H1 (cell line): ENCODE measurements around the gene MRFAP1. TPM values are rescaled to one million over a fixed set of nuclear protein-coding genes. Genes with fewer than 3 reads are reported as not detected.
A peak's percentile ranks its signal among the peaks of the same experiment; 100 is the strongest.

Experiments used
- CTCF ChIA-PET: fragments of 300-600 bp; sonication (Branson Sonifier 250); formaldehyde crosslinking; loops from one replicate; lab custom pipeline; 2021; ENCODE audit not compliant: partially characterized antibody; lab: Charles Lee
- POLR2A ChIA-PET: fragments of 300-600 bp; sonication (Branson Sonifier 250); formaldehyde crosslinking; loops from one replicate; lab custom pipeline; 2021; ENCODE audit warnings: inconsistent platforms; ENCODE audit not compliant: partially characterized antibody; lab: Charles Lee
- DNase-seq, 2 experiments: peaks; one replicate each; pipeline versions ENCODE4 v3.0.0 to v3.0.0-alpha.2; 2010 to 2022; ENCODE audit warnings: low spot score in 2 of 2, low read depth in 1 of 2, mixed read lengths in 1 of 2
- FAIRE-seq: peaks from 2 replicates; lab custom pipeline; 2011; peaks lifted over from hg19 to GRCh38; lab: Jason Lieb, UNC
- H2AFZ ChIP-seq: 2 replicates; pipeline ENCODE4 v1.8.1; 2012; ENCODE audit warnings: low read length, inconsistent platforms
- H2AK5ac ChIP-seq: 2 replicates; pipeline ENCODE4 v1.6.1; 2013; ENCODE audit warnings: low read depth, low read length
- H2BK120ac ChIP-seq: replicated peaks from 2 replicates; pipeline ENCODE3; 2013; ENCODE audit warnings: low read depth, low read length, inconsistent platforms
- H2BK12ac ChIP-seq: 2 replicates; pipeline ENCODE4 v1.6.1; 2013; ENCODE audit warnings: low read depth, low read length
- H2BK15ac ChIP-seq: 2 replicates; pipeline ENCODE4 v1.6.1; 2013; ENCODE audit warnings: low read length
- H2BK20ac ChIP-seq: 2 replicates; pipeline ENCODE4 v1.6.1; 2013; ENCODE audit warnings: low read length
- H2BK5ac ChIP-seq: 2 replicates; pipeline ENCODE4 v1.6.1; 2013; ENCODE audit warnings: low read depth, low read length
- H3K14ac ChIP-seq: 2 replicates; pipeline ENCODE4 v1.6.1; 2013; ENCODE audit warnings: inconsistent platforms; ENCODE audit not compliant: insufficient read length
- H3K18ac ChIP-seq: 2 replicates; pipeline ENCODE4 v1.6.1; 2013; ENCODE audit warnings: low read length; ENCODE audit errors: extremely low read depth
- H3K23ac ChIP-seq: 2 replicates; pipeline ENCODE4 v1.6.1; 2013; ENCODE audit warnings: inconsistent platforms; ENCODE audit not compliant: insufficient read length
- H3K23me2 ChIP-seq: 2 replicates; pipeline ENCODE4 v1.6.1; 2013; ENCODE audit warnings: low read depth, low read length
- H3K27ac ChIP-seq: 2 replicates; pipeline ENCODE4 v1.6.1; 2011; ENCODE audit warnings: low read depth, low read length, inconsistent platforms
- H3K27me3 ChIP-seq, 4 experiments: replicated peaks in 1 of 4; 1 replicate in 1 of 4; 2 replicates in 3 of 4; pipeline versions ENCODE4 v1.6.1 to v1.8.1; 2011 to 2013; ENCODE audit warnings: low read length in 3 of 4, mild to moderate bottlenecking in 3 of 4, inconsistent platforms in 2 of 4, mixed read lengths in 2 of 4, moderate library complexity in 1 of 4; ENCODE audit not compliant: control insufficient read depth in 3 of 4, insufficient read depth in 3 of 4; ENCODE audit errors: extremely low read depth in 1 of 4
- H3K36me3 ChIP-seq, 4 experiments: 2 replicates each; pipeline versions ENCODE4 v1.6.1 to v1.8.1; 2011 to 2013; ENCODE audit warnings: mild to moderate bottlenecking in 4 of 4, low read length in 3 of 4, moderate library complexity in 2 of 4, control low read depth in 1 of 4, inconsistent platforms in 1 of 4; ENCODE audit not compliant: insufficient read depth in 4 of 4, control insufficient read depth in 2 of 4
- H3K4ac ChIP-seq: replicated peaks from 2 replicates; pipeline ENCODE3; 2013; ENCODE audit warnings: low read length, low read depth, mixed read lengths, inconsistent platforms; ENCODE audit not compliant: insufficient read length
- H3K4me1 ChIP-seq, 4 experiments: replicated peaks in 1 of 4; 1 replicate in 1 of 4; 2 replicates in 3 of 4; pipeline versions ENCODE4 v1.6.1 to v1.8.1; 2011 to 2013; ENCODE audit warnings: low read length in 3 of 4, inconsistent platforms in 2 of 4, mixed read lengths in 1 of 4; ENCODE audit not compliant: insufficient read depth in 4 of 4, control insufficient read depth in 3 of 4
- H3K4me2 ChIP-seq, 2 experiments: 2 replicates each; pipeline versions ENCODE4 v1.6.1 to v1.8.1; 2011 to 2013; ENCODE audit warnings: low read depth in 2 of 2, low read length in 2 of 2, control low read depth in 1 of 2, inconsistent platforms in 1 of 2, mild to moderate bottlenecking in 1 of 2; ENCODE audit not compliant: insufficient read depth in 1 of 2
- H3K4me3 ChIP-seq, 4 experiments: fragments of 200-600, 300-600 bp in 1 of 4; sonication (generic), shearing (Covaris generic), sonication (Bioruptor Twin) in 1 of 4; 2 replicates each; pipeline versions ENCODE4 v1.5.1 to v1.8.1; 2011 to 2016; ENCODE audit warnings: low read length in 4 of 4, low read depth in 3 of 4, control low read depth in 2 of 4, inconsistent platforms in 2 of 4, mild to moderate bottlenecking in 2 of 4, mixed read lengths in 1 of 4, moderate library complexity in 1 of 4; ENCODE audit not compliant: insufficient read depth in 2 of 4; ENCODE audit errors: extremely low read depth in 1 of 4
- H3K56ac ChIP-seq: replicated peaks from 2 replicates; pipeline ENCODE3; 2013; ENCODE audit warnings: low read depth, mild to moderate bottlenecking, mixed read lengths, low read length, inconsistent platforms; ENCODE audit not compliant: insufficient read length
- H3K79me1 ChIP-seq: 2 replicates; pipeline ENCODE4 v1.6.1; 2013; ENCODE audit warnings: low read depth, low read length, control low read depth
- H3K79me2 ChIP-seq, 2 experiments: 2 replicates each; pipeline versions ENCODE4 v1.6.1 to v1.8.1; 2012 to 2013; ENCODE audit warnings: low read length in 2 of 2, mild to moderate bottlenecking in 2 of 2, inconsistent platforms in 1 of 2; ENCODE audit not compliant: insufficient read depth in 2 of 2, control insufficient read depth in 1 of 2
- H3K9ac ChIP-seq, 4 experiments: replicated peaks in 1 of 4; 1 replicate in 1 of 4; 2 replicates in 3 of 4; pipeline versions ENCODE4 v1.6.1 to v1.8.1; 2011 to 2013; ENCODE audit warnings: low read depth in 3 of 4, low read length in 3 of 4, control low read depth in 2 of 4, mild to moderate bottlenecking in 2 of 4, moderate library complexity in 2 of 4, inconsistent platforms in 1 of 4; ENCODE audit errors: extremely low read depth in 1 of 4
- H3K9me3 ChIP-seq, 2 experiments: 2 replicates each; pipeline versions ENCODE4 v1.6.1 to v1.8.1; 2012 to 2013; ENCODE audit warnings: mild to moderate bottlenecking in 2 of 2, moderate library complexity in 2 of 2, control low read depth in 1 of 2, inconsistent platforms in 1 of 2, low read depth in 1 of 2, low read length in 1 of 2, mixed read lengths in 1 of 2; ENCODE audit not compliant: insufficient read depth in 2 of 2
- H4K20me1 ChIP-seq, 2 experiments: replicated peaks in 1 of 2; 2 replicates each; pipeline versions ENCODE3 to v1.8.1; 2011 to 2013; ENCODE audit warnings: inconsistent platforms in 2 of 2, low read length in 2 of 2, mild to moderate bottlenecking in 1 of 2; ENCODE audit not compliant: insufficient read depth in 2 of 2, control insufficient read depth in 1 of 2
- H4K5ac ChIP-seq: 2 replicates; pipeline ENCODE4 v1.6.1; 2013; ENCODE audit warnings: low read length, low read depth, mixed read lengths, inconsistent platforms; ENCODE audit not compliant: insufficient read length
- H4K8ac ChIP-seq: 2 replicates; pipeline ENCODE4 v1.8.0; 2013; ENCODE audit warnings: mild to moderate bottlenecking, moderate library complexity, low read length, inconsistent platforms; ENCODE audit not compliant: insufficient read depth; ENCODE audit errors: extremely low read depth
- H4K91ac ChIP-seq: replicated peaks from 2 replicates; pipeline ENCODE3; 2013; ENCODE audit warnings: low read length, mixed read lengths, inconsistent platforms; ENCODE audit not compliant: insufficient read length
- CHD2 ChIP-seq: IDR thresholded peaks from 2 replicates; pipeline ENCODE4 v1.6.1; 2012; ENCODE audit warnings: low read length, improper control_type of control experiment
- EP300 ChIP-seq, 2 experiments: IDR thresholded peaks; 1 replicate in 1 of 2; 2 replicates in 1 of 2; pipeline ENCODE4 v1.6.1; 2011 to 2012; ENCODE audit warnings: low read depth in 2 of 2, low read length in 2 of 2, mild to moderate bottlenecking in 2 of 2, borderline replicate concordance in 1 of 2, inconsistent platforms in 1 of 2, moderate library complexity in 1 of 2
- HDAC2 ChIP-seq, 2 experiments: fragments of 300-600 bp in 1 of 2; sonication (generic) in 1 of 2; IDR thresholded peaks; 2 replicates each; pipeline ENCODE4 v1.6.1; 2011 to 2012; ENCODE audit warnings: low read depth in 2 of 2, low read length in 2 of 2, mild to moderate bottlenecking in 2 of 2, moderate library complexity in 2 of 2, borderline replicate concordance in 1 of 2, inconsistent platforms in 1 of 2
- JUN ChIP-seq: IDR thresholded peaks from 2 replicates; pipeline ENCODE4 v1.6.1; 2011; ENCODE audit warnings: low read depth, mild to moderate bottlenecking, improper control_type of control experiment, low read length
- KDM5A ChIP-seq: fragments of 200-600 bp; IDR thresholded peaks from 2 replicates; pipeline ENCODE4 v1.7.1; 2012; ENCODE audit warnings: mild to moderate bottlenecking, low read length, inconsistent platforms, mixed read lengths
- TCF12 ChIP-seq: IDR thresholded peaks from 2 replicates; pipeline ENCODE4 v1.6.1; 2011; ENCODE audit warnings: low read depth, mild to moderate bottlenecking, low read length
- WGBS, 2 experiments: shearing (Covaris generic) in 1 of 2; methylation state at CpG; one replicate each; pipeline versions ENCODE4 v1.1.6 to v1.1.7; 2013 to 2015; ENCODE audit warnings: low lambda C conversion rate in 2 of 2, mixed read lengths in 2 of 2, inconsistent platforms in 1 of 2, low coverage in 1 of 2, missing lambda C conversion rate in 1 of 2; ENCODE audit not compliant: insufficient replicate concordance in 2 of 2, insufficient coverage in 1 of 2, insufficient read length in 1 of 2; ENCODE audit errors: extremely low coverage in 1 of 2, missing lambda C conversion rate in 1 of 2; 5-methylcytosine and 5-hydroxymethylcytosine counted together
- polyA plus RNA-seq, 7 experiments: library from polyadenylated mRNA; depleted of rRNA in 3 of 7; stranded (reverse) in 5 of 7; unstranded in 2 of 7; fragments of >200 nt in 5 of 7; fragments of 200-250 nt in 2 of 7; gene quantifications; 1 replicate in 5 of 7; 2 replicates in 1 of 7; 4 replicates in 1 of 7; pipeline versions ENCODE4 v1.2.1 to v1.2.3, GENCODE V29; 2011 to 2013; ENCODE audit warnings: missing spikeins in 2 of 7, mixed read lengths in 2 of 7
- total RNA-seq: library from RNA; stranded (reverse); fragmentation: NEBNext Ultra II Directional; extraction: Animal tissue kit (Norgen Biotek cat#: 25700); gene quantifications from 2 replicates; pipeline ENCODE4 v1.2.1, GENCODE V29; 2021

Gene MRFAP1
- total and polyA plus RNA-seq, 2 of the 8 experiments (the other 6 are each of a cell fraction or from before 2014, with no cell fraction given) = 108 to 307 TPM

- H3K79me1 ChIP-seq = 0 out of 2 replicates have a peak, but pooled peaks cover 2% of the 10 kb centered on the region
- DNase-seq (no peak), FAIRE-seq (no peak)
- H3K23ac ChIP-seq = no peak overlapping the region
- no peak overlapping the region for H2AFZ ChIP-seq
- H3K27me3 ChIP-seq = no peaks in the 10 kb centered on the region
- no peaks in the 10 kb centered on the region for H3K36me3 ChIP-seq
- H4K5ac ChIP-seq = no peak overlapping the region
- no peak for TF ChIP-seq JUN
- no peak for TF ChIP-seq EP300 (IDR thresholded peaks at IDR 0.05; ENCODE audit: borderline replicate concordance in 1 of 2, low read depth in 2 of 2, low read length in 2 of 2)
- no peak for TF ChIP-seq TCF12
- no peak for TF ChIP-seq KDM5A
- no peak for TF ChIP-seq HDAC2 (IDR thresholded peaks at IDR 0.05; ENCODE audit: borderline replicate concordance in 1 of 2, low read depth in 2 of 2, low read length in 2 of 2)
- no peak for TF ChIP-seq CHD2
- H3K14ac ChIP-seq = no peak overlapping the region
- no peak overlapping the region for H3K56ac ChIP-seq
- CTCF ChIA-PET = interaction anchor here (0.7 kb wide), 1 partner anchor 332 kb away, joined by 3 read pairs; no protein-coding TSS in a partner anchor
- no peaks in the 10 kb centered on the region for H3K79me2 ChIP-seq
- H4K20me1 ChIP-seq = peaks cover 0 to 8% of the 10 kb centered on the region in 2 experiments
- H2BK15ac ChIP-seq = no peak overlapping the region
- no peak overlapping the region for H2BK5ac ChIP-seq
- 0 out of 2 replicates have a peak overlapping the region, but pooled peaks have one; percentile 43 for H2BK12ac ChIP-seq
- no peak overlapping the region for H3K27ac ChIP-seq
- no peaks in the 10 kb centered on the region for H3K23me2 ChIP-seq
- no peak overlapping the region for H2BK120ac ChIP-seq
- H3K4ac ChIP-seq = no peak overlapping the region
- no peak overlapping the region for H3K9ac ChIP-seq
- H3K4me3 ChIP-seq = no peak overlapping the region
- H2AK5ac ChIP-seq = no peak overlapping the region
- no peaks in the 10 kb centered on the region; a peak in 1 of 4 replicates for H3K9me3 ChIP-seq
- no peaks in the 10 kb centered on the region for H3K4me1 ChIP-seq
- H3K18ac ChIP-seq = no peak overlapping the region
- H2BK20ac ChIP-seq = no peak overlapping the region
- peak overlapping the region; percentile 75 for H4K91ac ChIP-seq
- WGBS, 2 experiments = 97 to 100% methylated on average over 2 to 9 of the region's 9 CpGs
- POLR2A ChIA-PET = no interaction called here
- H4K8ac ChIP-seq = no peak overlapping the region
- peak overlapping the region in 1 of 2 experiments; percentile 15; a peak in 1 of 4 replicates for H3K4me2 ChIP-seq
Observed at GRCh38 chr4:6665320-6665654, 24.8 kb downstream of the MRFAP1 start.
